SH-SY5Y (cell line): ENCODE results near the gene VAPA.

Experiments used
- GATA2 ChIP-seq: IDR thresholded peaks from 2 replicates; pipeline ENCODE4 v1.6.1; 2011; ENCODE audit warnings: mild to moderate bottlenecking, low read depth, low read length
- GATA3 ChIP-seq: IDR thresholded peaks from 2 replicates; pipeline ENCODE4 v1.6.1; 2011; ENCODE audit warnings: low read depth, mild to moderate bottlenecking, low read length, moderate library complexity

DNA sequence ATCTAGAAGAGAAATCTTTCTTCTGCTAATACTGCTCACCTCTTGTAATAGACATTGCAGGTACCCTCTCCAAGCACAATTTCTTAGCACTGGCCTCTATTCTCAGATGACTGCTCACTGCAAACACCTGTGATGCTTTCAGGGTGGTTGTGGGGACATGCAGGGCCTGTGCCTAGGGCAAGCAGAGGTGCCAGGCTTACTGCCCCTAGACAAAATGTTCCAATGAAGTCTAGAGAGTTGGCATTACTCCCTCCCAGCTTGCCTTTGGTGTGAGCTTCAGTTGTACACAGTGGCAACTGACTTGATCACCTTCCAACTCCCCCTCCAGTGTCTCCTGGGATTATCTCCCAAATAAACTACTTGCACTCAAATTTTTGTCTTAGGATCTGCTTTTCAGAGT lies 41.0 kb upstream of the VAPA start:
- no peak for TF ChIP-seq GATA2
- no peak for TF ChIP-seq GATA3
